ENCODE results near the gene MRPL34.

- no peak for TF ChIP-seq POLR2AphosphoS5 (IDR thresholded peaks at IDR 0.05)
- TF ChIP-seq, protein P1, sequence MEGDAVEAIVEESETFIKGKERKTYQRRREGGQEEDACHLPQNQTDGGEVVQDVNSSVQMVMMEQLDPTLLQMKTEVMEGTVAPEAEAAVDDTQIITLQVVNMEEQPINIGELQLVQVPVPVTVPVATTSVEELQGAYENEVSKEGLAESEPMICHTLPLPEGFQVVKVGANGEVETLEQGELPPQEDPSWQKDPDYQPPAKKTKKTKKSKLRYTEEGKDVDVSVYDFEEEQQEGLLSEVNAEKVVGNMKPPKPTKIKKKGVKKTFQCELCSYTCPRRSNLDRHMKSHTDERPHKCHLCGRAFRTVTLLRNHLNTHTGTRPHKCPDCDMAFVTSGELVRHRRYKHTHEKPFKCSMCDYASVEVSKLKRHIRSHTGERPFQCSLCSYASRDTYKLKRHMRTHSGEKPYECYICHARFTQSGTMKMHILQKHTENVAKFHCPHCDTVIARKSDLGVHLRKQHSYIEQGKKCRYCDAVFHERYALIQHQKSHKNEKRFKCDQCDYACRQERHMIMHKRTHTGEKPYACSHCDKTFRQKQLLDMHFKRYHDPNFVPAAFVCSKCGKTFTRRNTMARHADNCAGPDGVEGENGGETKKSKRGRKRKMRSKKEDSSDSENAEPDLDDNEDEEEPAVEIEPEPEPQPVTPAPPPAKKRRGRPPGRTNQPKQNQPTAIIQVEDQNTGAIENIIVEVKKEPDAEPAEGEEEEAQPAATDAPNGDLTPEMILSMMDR (IDR thresholded peaks at IDR 0.05), result no peak
These were observed 4.6 kb upstream of the MRPL34 start for GRCh38 chr19:17300992-17301619.
